Erythroblast (primary cell): ENCODE data around the gene CYP2C8.

Experiments
- GATA1 ChIP-seq: IDR thresholded peaks from 2 replicates; pipeline ENCODE4 v1.6.1; 2011; ENCODE audit warnings: low read depth, mild to moderate bottlenecking, control low read depth, low read length, moderate library complexity
- POLR2A ChIP-seq: IDR thresholded peaks from 2 replicates; pipeline ENCODE4 v1.6.1; 2011; ENCODE audit warnings: mild to moderate bottlenecking, low read length

GRCh38 chr10:95096143-95096542 is 26.8 kb upstream of the CYP2C8 start:
- TF ChIP-seq POLR2A (no peak), GATA1 (no peak)
